ENCODE data around the gene FAM180A. TPM values are rescaled to one million over a fixed set of nuclear protein-coding genes. Genes with fewer than 3 reads are reported as not detected.

The FAM180A gene
- total and polyA plus RNA-seq, 2 donors (not counting 1 experiment from before 2014, with no cell fraction given) = not detected

GRCh38 chr7:135716677-135717238, 31.9 kb downstream of the FAM180A start:
- no peak for DNase-seq
- Histone ChIP-seq H3K27me3 (replicated peaks in 1 of 4; ENCODE audit: control extremely low read depth in 1 of 4, control insufficient read depth in 3 of 4, insufficient read depth in 4 of 4, low read length in 3 of 4) (peaks cover 0 to 5% (median 0%) of the 10 kb centered on the region in 4 experiments), H2AFZ (ENCODE audit: insufficient read depth, low read depth, low read length, poor library complexity, severe bottlenecking) (no peak overlapping the region), H4K20me1 (ENCODE audit: control insufficient read depth, insufficient read depth, low read length, poor library complexity, severe bottlenecking) (no peaks in the 10 kb centered on the region), H3K9ac (ENCODE audit: low read length) (no peak overlapping the region), H3K4me3 (ENCODE audit: control extremely low read depth in 1 of 5, extremely low read depth in 1 of 5, insufficient read depth in 1 of 5, low read depth in 2 of 5, low read length in 4 of 5) (no peak overlapping the region), H3K4me1 (ENCODE audit: control insufficient read depth in 2 of 2, insufficient read depth in 2 of 2, low read length in 2 of 2) (no peaks in the 10 kb centered on the region), H3K4me2 (replicated peaks; ENCODE audit: low read depth, low read length, poor library complexity, severe bottlenecking) (no peak overlapping the region), H3K27ac (ENCODE audit: low read length in 2 of 2) (no peak overlapping the region), H3K79me2 (ENCODE audit: control insufficient read depth, insufficient read depth, low read length) (no peaks in the 10 kb centered on the region), H3K36me3 (replicated peaks in 1 of 2; ENCODE audit: control extremely low read depth in 1 of 2, control insufficient read depth in 1 of 2, extremely low read depth in 1 of 2, insufficient read depth in 2 of 2, low read length in 1 of 2) (no peaks in the 10 kb centered on the region), H3K9me3 (ENCODE audit: control extremely low read depth in 1 of 3, control insufficient read depth in 2 of 3, insufficient read depth in 1 of 3, low read length in 2 of 3) (no peaks in the 10 kb centered on the region)
- POLR2A ChIA-PET = interaction anchor here (0.6 kb wide), 1 partner anchor 249 kb away, joined by 3 read pairs; no protein-coding TSS in a partner anchor
- no peak overlapping the region for H3K4me3 Mint-ChIP-seq
- no peaks in the 10 kb centered on the region for H3K9me3 Mint-ChIP-seq (ENCODE audit: insufficient read depth)
- WGBS (ENCODE audit: insufficient coverage) = 94% methylated on average over 6 of the region's 9 CpGs
- no peak overlapping the region for H3K27ac Mint-ChIP-seq
- ATAC-seq (ENCODE audit: low read depth) = no peak
- TF ChIP-seq, protein P1, sequence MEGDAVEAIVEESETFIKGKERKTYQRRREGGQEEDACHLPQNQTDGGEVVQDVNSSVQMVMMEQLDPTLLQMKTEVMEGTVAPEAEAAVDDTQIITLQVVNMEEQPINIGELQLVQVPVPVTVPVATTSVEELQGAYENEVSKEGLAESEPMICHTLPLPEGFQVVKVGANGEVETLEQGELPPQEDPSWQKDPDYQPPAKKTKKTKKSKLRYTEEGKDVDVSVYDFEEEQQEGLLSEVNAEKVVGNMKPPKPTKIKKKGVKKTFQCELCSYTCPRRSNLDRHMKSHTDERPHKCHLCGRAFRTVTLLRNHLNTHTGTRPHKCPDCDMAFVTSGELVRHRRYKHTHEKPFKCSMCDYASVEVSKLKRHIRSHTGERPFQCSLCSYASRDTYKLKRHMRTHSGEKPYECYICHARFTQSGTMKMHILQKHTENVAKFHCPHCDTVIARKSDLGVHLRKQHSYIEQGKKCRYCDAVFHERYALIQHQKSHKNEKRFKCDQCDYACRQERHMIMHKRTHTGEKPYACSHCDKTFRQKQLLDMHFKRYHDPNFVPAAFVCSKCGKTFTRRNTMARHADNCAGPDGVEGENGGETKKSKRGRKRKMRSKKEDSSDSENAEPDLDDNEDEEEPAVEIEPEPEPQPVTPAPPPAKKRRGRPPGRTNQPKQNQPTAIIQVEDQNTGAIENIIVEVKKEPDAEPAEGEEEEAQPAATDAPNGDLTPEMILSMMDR (IDR thresholded peaks at IDR 0.05) = no peak
- TF ChIP-seq EZH2 (IDR thresholded peaks at IDR 0.05; ENCODE audit: borderline replicate concordance, insufficient read depth, low read depth, low read length, poor library complexity, severe bottlenecking) = no peak
- H3K4me1 Mint-ChIP-seq = no peaks in the 10 kb centered on the region
- H3K27me3 Mint-ChIP-seq = peaks cover 17% of the 10 kb centered on the region
- intact Hi-C loops (cut with micrococcal nuclease) = no loop called here
- CTCF ChIA-PET = no interaction called here

DNA sequence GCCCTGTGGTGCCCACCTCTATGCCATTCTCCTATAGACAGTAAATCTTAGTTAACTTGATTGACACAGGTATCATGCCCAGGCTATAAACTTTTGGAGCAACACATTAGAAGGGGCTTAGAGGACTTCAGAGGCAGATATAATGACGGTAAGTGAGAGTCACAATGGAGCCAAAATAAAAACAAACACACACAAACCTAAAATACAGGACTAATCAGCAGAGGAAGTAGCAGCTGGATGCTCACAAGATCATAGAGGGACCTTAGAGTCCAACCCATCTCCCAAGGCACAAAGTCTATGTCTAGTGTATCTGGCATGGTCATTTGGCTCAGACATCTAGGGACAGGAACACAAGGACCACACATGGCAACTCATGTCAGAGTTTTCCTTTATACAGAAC, 32.9 kb downstream of the FAM180A start:
- Histone ChIP-seq H2AFZ (ENCODE audit: insufficient read depth, low read depth, low read length, poor library complexity, severe bottlenecking) (no peak overlapping the region), H3K4me3 (ENCODE audit: control extremely low read depth in 1 of 5, extremely low read depth in 1 of 5, insufficient read depth in 1 of 5, low read depth in 2 of 5, low read length in 4 of 5) (no peak overlapping the region), H3K9me3 (ENCODE audit: control extremely low read depth in 1 of 3, control insufficient read depth in 2 of 3, insufficient read depth in 1 of 3, low read length in 2 of 3) (no peaks in the 10 kb centered on the region), H3K79me2 (ENCODE audit: control insufficient read depth, insufficient read depth, low read length) (no peaks in the 10 kb centered on the region), H3K4me2 (replicated peaks; ENCODE audit: low read depth, low read length, poor library complexity, severe bottlenecking) (no peak overlapping the region), H3K4me1 (ENCODE audit: control insufficient read depth in 2 of 2, insufficient read depth in 2 of 2, low read length in 2 of 2) (no peaks in the 10 kb centered on the region), H4K20me1 (ENCODE audit: control insufficient read depth, insufficient read depth, low read length, poor library complexity, severe bottlenecking) (no peaks in the 10 kb centered on the region), H3K36me3 (replicated peaks in 1 of 2; ENCODE audit: control extremely low read depth in 1 of 2, control insufficient read depth in 1 of 2, extremely low read depth in 1 of 2, insufficient read depth in 2 of 2, low read length in 1 of 2) (no peaks in the 10 kb centered on the region), H3K9ac (ENCODE audit: low read length) (no peak overlapping the region), H3K27me3 (replicated peaks in 1 of 4; ENCODE audit: control extremely low read depth in 1 of 4, control insufficient read depth in 3 of 4, insufficient read depth in 4 of 4, low read length in 3 of 4) (peaks cover 0 to 5% (median 0%) of the 10 kb centered on the region in 4 experiments), H3K27ac (ENCODE audit: low read length in 2 of 2) (no peak overlapping the region)
- no peaks in the 10 kb centered on the region for H3K4me1 Mint-ChIP-seq
- H3K4me3 Mint-ChIP-seq = no peak overlapping the region
- WGBS (ENCODE audit: insufficient coverage) = no CpG with 5 or more reads among the region's 1 CpG
- CTCF ChIA-PET = no interaction called here
- H3K9me3 Mint-ChIP-seq (ENCODE audit: insufficient read depth) = no peaks in the 10 kb centered on the region
- H3K27ac Mint-ChIP-seq = no peak overlapping the region
- intact Hi-C loops (cut with micrococcal nuclease) = no loop called here
- POLR2A ChIA-PET = no interaction called here
- TF ChIP-seq, protein P1 (IDR thresholded peaks at IDR 0.05) = no peak
- no peak for TF ChIP-seq EZH2 (IDR thresholded peaks at IDR 0.05; ENCODE audit: borderline replicate concordance, insufficient read depth, low read depth, low read length, poor library complexity, severe bottlenecking)
- peaks cover 17% of the 10 kb centered on the region for H3K27me3 Mint-ChIP-seq
- ATAC-seq (ENCODE audit: low read depth) = no peak
- no peak for DNase-seq

Data from B cell (primary cell).